Umbilical cord (tissue), 2 donors: ENCODE measurements around the gene UTP15. TPM values are rescaled to one million over a fixed set of nuclear protein-coding genes. Genes with fewer than 3 reads are reported as not detected.

Experiments
- DNase-seq: peaks from one replicate; pipeline ENCODE4 v3.0.0-alpha.2; 2015; ENCODE audit warnings: low spot score
- total RNA-seq: library from RNA; depleted of rRNA; stranded (reverse); fragments of >200 nt; gene quantifications from one replicate; pipeline ENCODE4 v1.2.3, GENCODE V29; 2014; ENCODE audit warnings: low replicate concordance; ENCODE audit not compliant: insufficient read depth

UTP15 gene, protein sequence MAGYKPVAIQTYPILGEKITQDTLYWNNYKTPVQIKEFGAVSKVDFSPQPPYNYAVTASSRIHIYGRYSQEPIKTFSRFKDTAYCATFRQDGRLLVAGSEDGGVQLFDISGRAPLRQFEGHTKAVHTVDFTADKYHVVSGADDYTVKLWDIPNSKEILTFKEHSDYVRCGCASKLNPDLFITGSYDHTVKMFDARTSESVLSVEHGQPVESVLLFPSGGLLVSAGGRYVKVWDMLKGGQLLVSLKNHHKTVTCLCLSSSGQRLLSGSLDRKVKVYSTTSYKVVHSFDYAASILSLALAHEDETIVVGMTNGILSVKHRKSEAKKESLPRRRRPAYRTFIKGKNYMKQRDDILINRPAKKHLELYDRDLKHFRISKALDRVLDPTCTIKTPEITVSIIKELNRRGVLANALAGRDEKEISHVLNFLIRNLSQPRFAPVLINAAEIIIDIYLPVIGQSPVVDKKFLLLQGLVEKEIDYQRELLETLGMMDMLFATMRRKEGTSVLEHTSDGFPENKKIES
- 20.0 TPM for total RNA-seq

DNA sequence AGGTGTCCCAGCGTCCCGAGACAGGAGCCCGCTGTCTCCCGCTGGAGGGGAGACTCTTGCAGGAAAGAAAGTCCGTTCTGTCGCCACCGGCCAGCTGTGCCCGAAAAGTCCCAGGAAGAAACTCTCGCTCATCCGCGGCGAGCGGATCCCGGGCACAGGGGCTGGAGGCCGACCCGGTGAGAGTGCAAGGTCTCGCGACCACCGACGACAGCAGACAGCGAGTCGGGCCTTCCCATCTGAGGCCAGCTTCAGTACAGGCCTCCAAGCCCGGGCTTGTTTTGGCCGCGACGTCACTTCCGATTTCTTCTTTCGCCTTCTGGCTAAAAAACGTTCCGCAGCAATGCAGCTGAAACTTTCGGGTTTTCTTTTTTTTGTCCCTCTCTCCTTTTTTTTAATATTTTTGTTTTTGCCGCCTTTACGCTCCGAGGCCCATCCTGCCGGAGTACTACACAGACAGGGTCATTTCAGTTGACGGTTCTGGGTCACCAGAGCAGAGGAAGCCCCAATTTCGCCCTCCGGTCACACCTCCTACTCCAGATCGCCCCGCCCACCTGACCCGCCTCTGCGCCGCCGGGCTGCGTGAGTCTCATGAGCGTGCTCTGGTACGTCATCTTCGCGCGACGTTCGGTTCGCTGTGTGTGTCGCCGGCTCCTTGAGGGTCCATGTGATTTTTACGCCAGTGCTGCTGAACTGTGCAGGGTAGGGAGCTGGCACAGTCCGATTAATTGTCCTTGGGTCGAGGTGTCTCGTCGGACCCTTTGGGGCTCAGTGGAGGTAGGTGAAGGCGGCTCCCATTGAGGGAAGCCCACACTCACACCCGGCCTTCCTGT lies at the start of gene UTP15, which contains the start of gene ANKRA2:
Gene UTP15, plus strand, starts transcription at position 605 of the 830 bp plus-strand sequence. CDS start 1,602 bp downstream, outside the sequence.
Gene ANKRA2, minus strand, starts transcription at position 501 of the 830 bp plus-strand sequence. CDS start 2,758 bp downstream, outside the sequence.
- DNase-seq = peak; percentile 99

DNA sequence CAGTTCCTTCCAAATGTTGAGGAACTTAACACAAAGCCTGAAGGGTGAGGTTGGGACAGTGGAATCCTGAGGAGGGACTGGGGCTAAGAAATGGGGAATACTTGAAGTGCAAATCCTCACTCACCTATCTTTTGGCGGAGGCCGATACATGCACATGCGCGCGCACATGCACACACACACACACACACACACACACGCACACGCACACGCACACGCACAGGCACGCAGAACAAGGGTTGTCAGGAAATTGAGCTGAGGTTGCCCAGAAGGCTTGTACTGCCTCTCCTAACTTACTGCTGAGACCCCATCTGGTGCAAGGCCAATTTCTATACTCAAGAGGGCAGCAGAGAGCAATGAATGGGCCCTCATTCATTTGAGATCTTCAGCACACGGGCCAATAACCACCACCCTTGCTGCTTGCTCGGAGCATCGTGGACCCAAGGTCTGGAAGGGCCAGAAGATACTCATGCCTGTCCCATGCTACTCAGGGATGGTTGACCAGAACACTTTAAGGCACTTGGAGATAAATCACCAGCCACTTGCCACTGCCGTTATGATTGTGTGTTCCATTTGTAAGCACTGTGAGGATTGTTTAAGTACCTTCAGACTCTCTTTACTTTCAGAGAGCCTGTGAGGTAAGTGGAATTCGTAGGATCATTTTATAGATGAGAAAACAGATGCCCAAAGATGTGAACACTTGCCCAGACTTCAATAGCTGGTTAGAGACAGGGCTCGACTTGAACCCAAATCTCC lies 45.8 kb upstream of the UTP15 start:
- peak; percentile 81 for DNase-seq

DNA sequence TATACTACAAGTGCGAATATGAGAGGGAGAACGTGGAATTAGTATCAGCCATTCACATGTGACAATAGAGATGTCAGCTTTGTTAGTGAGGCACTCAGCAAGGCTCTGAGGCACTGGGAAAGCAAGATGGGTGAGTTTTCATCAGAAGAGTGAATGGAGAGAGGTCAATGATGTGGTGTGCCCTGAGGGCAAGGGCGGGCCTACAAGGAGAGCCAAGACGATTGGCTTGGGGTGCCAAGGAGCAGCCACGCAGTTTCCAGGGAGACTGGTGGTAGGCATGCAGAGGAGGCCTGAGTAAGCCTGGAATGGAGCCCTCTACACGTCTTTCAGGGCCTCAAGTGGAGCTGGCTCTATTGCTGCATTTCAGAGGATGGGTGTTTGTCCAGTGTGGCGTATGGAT lies 42.6 kb upstream of the UTP15 start:
- no peak for DNase-seq

DNA sequence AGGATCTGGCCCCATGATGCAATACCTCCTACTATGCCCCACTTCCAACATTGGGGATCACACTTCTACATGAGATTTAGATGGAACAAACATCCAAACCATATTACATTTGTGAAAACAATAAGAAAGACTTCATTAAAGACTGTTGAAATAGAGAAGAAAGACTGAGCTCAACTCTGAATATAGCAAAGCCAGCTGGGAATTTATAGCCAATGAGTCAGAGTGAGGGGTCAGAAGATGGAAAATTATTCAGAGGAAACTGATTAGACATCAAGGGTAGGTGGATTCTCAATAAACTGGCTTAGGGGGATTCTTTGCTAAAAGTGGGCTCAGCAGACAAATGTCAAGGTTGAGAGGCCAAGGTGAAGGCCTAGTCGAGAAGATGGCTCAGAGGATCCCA lies 41.7 kb upstream of the UTP15 start:
- no peak for DNase-seq

DNA sequence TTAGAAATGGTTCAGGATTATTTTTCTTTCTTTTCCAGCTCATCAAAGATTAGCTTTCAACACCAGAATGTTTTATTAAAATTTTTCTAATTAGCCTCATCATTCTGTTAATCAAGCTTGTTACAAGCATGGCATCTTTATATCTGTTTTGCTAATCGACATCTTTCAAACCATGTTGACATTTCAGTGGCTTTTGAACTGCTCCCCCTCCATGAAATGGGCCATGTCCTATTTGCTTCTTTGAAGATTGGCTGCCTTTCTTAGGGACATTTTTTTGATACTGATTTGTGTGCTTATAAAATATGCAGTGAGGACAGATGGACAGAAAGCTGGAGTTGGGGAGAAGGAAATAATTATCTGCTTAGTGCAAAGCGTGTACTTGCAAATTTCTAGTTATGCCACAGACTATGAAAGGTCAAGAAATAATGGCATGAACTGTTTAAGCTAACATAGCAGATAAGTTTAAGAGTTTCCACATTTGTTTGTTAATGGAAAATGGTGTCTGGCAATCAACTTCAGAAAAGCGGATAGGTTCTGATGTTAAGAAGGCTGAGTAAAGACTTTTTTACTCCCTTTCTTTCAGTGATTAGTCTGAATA lies 39.8 kb upstream of the UTP15 start:
- no peak for DNase-seq

DNA sequence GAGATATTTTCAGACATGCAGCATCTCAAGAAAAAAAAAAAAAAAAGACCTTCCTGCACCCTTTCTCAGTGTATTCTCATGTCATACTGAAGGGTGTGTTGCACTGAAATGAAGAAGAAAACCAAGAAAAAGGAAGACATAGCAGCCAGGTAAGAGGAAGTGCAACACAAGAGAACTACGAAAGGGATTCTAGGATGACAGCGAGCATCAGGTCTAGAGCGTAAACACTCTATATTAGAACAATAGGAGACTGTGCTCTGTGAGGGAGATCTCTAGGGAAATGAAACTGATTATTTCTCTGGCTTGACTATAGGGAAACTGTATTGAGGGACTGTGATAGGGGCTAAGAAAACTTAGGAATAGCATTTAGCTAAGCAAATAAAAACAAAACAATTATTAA lies 37.3 kb upstream of the UTP15 start:
- no peak for DNase-seq

DNA sequence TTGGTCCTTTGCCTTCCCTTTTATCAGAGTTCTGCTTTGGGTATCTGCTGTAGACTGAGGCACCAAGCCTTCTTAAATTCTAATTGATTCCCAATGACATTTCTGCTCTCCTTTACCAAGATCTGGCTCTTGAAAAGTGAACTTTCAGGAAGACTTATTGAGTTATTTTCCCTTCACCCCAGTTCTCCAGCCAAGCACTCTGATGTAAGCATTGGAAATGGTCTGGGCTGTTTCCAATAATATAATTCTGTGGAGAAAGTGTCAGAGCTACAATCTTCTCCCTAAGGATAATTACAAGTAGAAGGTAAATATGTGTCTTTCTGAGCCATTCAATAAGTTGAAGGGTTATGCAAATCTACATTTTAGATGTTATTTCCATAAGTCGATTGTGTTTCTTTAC lies 36.5 kb upstream of the UTP15 start:
- DNase-seq = no peak

DNA sequence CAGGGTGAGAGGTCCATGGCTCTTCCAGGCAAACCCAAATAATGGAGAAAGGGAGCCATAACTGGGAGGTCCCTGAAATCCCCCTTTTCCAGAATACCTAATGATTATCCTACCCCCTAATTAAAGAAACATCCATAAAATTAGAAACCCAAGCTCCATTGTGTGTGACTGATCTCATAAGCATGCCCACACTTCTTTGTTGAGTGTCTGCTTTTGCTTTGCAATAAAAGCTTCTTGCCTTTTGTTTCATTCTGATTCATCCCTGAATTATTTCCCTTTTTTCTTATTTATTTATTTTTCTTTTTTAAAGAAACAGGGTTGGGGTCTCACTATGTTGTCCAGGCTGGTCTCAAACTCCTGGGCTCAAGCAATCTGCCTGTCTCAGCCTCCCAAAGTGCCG lies 34.2 kb upstream of the UTP15 start:
- DNase-seq = no peak

DNA sequence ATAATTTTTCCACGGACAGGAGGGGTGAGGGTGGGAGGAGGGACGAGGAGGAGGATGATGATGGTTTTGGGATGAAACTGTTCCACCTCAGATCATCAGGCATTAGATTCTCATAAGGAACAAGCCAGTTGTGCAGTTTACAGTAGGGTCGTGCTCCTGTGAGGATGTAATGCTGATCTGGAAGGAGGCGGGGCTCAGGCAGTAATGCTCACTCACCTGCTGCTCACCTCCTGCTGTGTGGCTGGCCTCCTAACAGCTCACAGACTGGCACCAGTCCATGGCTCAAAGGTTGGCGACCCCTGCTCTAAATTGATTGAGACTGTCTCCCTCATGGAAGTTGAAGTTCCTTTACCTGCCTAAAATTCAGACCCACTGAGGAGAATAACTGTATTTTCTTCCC lies 33.3 kb upstream of the UTP15 start:
- DNase-seq = no peak

DNA sequence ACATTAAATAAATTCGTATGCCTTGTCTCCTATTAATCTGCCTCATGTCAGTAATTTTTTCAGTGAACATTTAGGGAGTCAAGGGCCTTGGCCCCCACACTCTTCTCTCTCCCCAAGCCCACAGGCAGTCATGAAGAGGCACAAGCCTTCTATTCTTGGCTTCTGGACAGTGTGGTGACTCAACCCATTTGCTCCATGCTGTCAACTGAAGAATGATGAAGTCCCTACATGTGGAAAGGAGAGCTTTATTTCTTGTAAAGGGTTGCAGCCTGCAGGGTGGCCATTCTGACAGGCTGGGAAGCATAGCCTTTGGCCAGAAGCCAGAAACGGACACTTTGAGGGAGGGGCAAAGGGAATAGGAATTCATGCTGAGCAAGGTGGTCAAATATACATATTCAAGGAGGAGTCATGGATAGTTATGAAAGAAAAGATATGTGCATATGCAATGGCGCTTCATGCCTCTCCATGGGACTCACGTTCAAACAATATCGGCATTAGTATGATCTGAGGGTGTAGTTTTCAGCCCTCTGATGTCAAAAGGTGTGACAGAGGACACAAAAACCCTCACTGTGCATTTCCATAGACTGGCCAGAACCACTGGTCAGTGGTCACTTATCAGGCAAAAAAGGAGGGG lies 31.4 kb upstream of the UTP15 start:
- DNase-seq = no peak

DNA sequence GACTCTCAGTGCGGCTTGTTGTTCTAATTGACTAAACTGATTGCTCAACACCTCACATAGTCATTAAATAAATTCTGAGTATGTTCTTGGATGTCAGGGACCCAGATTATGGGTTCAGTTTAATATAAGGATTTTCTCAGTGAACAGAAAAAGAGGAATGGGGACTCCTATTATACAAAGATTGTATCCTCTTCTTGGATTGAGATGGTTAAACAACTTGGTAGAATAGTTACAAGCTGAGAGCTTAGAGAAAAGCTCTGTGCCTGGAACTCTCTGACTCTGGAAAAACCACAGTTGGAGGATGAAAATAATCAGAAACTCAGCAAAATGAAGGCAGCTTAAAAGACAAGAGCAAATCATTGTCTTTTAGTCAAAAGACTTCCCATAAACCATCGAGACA lies 30.6 kb upstream of the UTP15 start:
- no peak for DNase-seq

DNA sequence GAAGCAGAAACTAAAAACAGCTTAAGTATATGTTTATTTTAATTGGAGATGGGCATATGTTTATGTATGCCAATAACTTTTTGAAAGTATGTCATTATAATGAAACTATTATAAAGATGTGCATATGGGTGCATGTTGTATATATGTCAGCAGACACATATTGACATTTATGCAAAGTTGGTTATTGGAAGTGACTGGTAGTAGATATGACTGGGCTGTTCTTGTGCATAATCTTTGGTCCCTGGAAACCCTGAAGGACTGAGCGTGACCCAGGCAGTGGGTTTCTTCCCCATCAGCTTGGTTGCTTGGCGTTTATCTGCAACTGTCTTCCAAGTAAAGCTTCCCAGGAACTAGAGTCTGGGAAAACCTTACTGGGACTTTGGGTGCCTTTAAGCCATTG lies 25.8 kb upstream of the UTP15 start:
- no peak for DNase-seq

DNA sequence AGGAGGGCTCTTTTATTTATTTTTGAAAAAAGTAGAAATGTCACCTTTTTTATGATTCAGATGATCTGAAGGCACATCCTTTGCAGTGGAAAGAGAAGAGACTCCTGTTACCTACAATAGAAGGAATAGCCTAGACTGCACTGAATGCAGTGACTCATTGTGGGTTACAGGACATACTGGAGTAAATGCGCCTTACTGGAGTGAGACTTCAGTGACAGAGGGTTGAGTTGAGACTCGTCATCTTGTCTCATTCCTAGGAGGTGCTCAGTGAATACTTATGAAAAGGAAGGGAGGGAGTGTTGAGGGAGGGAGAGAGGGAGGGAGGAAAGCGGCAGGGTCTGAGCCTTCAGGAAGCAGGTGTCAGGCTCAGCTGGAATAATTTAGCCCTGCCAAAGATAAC lies 25.4 kb upstream of the UTP15 start:
- no peak for DNase-seq

DNA sequence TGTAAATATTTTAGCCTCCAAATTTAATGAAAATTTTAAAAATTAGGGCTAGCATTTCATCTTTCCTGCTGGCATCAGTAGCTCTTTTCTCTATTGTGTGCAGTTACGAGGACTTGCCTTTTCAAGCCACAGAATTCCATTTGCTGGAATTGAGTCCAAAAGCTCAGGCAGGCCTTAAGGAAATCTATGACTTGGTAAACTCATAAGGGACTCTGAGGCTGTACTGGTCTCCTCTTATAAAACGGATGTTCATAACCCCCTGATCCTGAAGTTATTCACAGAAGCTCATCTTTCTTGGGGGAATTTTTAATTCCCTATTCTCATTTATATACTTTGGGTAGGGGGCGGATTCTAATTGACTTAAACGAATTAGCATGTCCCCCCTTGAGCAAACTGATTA lies 23.5 kb upstream of the UTP15 start:
- no peak for DNase-seq

DNA sequence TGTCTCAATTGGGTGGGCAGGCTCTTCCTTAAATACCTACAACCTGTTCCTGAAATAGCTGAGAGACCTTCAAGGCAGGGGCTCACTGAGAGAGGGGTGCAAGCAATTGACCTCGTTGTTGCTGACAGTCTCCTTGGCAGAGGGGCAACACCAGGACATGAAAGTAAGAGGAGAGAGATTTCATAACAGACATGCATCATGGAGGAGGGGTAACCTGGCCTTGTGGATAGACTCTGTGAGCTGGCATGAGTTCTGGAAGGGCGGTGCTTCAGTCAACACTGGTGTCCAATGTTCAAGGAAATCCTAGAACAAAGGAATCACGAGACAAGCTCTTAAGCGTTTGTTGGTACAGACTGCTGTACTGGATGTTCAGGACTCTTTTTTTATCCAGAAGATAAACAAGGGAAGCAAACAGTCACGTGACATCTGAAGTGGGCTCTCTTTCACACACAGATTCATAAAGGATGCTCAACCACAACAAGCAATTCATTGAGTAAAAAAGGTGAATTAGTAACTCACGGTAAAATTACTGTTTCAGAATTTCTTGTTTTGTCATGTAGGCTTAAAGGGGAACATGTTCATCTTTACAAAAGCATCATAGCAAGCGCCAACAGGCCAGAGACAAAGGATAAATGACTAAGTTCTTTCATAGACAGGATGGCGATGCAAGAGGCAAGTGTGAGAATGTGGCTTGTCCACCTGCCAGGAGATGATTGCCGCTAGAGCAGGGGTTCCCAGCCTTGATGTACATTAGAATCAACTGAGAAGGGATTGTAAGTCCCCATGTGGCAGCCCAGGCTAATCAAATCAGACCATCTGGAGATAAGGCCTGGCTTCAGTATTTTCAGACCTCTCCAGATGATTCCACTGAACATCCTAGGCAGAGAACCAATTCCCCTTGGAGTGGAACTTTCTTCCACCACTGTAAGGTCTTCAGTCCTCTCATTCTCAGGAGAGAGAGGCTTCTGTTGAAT lies 20.8 kb upstream of the UTP15 start:
- DNase-seq = no peak

DNA sequence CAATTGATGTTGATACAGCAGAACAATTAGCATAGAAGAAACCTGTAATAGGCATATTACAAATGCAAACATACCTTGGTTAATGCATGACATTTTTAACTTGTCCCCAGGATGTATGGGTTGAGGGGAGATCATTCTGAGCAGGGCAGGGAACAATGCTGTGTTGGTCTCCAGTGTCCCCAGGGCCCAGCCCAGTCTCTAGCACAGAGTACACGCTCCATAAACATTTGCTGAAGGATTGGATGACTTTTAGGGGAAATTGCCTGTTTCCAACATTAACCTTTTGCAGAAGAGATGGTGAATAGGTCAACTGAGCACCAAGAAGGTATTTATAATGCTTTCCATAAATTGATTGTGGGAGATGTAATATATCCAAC lies 20.2 kb upstream of the UTP15 start:
- no peak for DNase-seq

DNA sequence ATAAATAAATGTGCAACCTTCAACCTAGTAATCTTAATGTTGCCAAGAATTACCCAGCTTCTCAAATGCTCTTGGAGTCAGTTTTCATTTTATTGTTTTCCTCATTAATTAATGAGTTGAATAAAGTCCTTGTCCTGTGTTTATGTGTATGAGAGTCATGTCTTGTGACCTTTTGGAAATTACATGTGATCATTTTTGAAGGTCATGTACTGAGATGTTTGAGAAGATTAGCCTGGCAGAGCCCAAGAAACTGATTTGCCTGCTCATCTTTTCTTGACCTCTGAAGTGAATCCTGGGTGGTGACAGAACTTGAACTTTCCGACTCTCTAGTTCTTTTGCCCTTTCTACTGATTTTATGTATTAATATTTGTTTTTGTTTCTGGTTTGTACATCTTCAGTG lies 15.5 kb upstream of the UTP15 start:
- DNase-seq = no peak

DNA sequence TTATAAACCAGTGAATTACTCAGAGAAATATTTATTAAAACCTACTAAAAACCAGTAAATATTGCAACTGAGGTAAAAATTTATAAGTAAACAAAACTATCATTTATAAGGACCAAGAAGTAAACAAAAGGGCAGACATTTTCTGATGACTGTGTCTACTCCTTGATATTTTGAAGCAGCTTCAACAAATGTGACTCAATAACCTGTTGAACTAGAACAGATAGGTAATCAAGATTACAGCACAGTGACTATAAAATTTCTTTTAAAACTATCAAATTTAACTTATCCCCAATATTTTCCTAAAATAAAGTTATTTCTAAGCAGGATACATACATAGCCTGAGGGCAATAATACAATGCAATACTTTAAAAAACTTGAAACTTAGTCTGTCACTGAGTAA lies 12.9 kb upstream of the UTP15 start:
- no peak for DNase-seq

DNA sequence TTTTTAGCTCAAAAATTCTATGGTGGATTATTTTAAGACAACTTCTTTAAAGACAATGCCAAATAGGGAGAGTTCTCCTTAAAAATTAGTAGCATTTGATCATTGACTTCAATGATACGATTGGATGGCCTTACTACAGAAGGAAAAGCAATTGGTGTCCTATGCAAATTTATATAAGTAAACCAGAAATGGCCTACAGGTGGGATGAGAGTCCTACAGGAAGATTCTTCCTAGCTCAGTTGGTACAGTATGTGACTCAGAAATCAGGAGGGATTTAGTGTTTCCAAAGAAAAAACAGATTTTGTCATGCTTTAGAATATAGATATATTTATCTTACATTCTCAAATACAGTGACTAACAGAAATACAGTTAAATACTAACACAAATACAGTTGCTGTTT lies 6.6 kb upstream of the UTP15 start:
- DNase-seq = no peak

DNA sequence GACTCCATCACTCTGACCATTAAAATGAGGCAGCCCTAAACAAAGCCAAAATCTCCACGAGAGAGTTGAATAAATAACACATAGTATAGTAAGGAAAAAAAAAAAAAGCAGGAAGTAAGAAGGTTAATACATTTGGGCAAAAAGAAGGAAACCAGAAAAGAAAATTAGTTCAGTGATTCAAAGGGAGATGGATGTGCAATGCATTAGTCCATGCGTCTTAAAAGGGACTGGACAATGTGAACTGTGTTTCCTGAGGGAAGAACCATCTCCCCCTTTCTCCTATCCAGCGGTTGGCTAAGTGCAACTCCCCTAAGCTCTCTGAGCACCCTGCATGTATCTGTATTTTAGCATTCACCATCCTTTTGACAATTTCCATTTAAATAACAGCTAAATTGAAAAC lies 1.5 kb upstream of the UTP15 start:
- no peak for DNase-seq
